ENCODE measurements around the gene LY6G6F.

- no peak for TF ChIP-seq CTCF (conservative IDR thresholded peaks at IDR 0.05; ENCODE audit: low read depth, low read length)
- no peak for TF ChIP-seq EZH2 (IDR thresholded peaks at IDR 0.05; ENCODE audit: borderline replicate concordance, low read depth, low read length, poor library complexity, severe bottlenecking)
Measured at GRCh38 chr6:31662124-31662723, 44.4 kb upstream of the LY6G6F start.

Measured in A673 (cell line).